Left forelimb (tissue), 1 donor: Measurements from ENCODE around the gene WIPF1.

ENCODE experiments used
- DNase-seq: peaks from one replicate; pipeline ENCODE4 v3.0.0-alpha.2; 2018; ENCODE audit warnings: low spot score

The WIPF1 gene

DNA sequence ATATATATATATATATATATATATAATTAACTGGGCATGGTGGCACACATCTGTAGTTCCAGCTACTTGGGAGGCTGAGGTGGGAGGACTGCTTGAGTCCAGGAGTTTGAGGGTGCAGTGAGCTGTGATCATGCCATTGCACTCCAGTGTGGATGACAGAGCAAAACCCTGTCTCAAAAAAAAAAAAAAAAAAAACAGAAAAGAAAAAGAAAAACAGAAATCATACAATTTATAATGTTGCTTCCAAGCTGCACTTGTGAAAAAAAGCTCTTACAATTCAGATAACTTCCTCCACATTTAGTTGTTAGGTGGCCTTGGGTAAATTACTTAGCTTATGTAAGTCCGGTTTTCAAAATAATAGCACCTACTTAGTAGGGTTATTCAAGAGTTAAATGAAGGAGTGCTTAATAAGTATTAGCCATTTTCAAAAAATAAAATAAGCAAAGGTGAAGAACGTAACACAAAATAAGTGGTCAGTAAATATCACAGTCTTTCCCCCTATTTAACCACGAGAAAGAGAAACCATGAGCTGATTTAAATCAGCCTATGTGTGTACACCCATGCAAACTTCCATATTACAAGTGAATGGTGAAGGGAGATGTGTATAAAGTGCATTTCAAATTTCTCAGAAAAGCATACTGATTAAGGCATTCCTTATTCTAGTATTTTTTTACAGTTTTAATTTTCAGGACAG is 2.3 kb downstream of the WIPF1 start:
- no peak for DNase-seq

DNA sequence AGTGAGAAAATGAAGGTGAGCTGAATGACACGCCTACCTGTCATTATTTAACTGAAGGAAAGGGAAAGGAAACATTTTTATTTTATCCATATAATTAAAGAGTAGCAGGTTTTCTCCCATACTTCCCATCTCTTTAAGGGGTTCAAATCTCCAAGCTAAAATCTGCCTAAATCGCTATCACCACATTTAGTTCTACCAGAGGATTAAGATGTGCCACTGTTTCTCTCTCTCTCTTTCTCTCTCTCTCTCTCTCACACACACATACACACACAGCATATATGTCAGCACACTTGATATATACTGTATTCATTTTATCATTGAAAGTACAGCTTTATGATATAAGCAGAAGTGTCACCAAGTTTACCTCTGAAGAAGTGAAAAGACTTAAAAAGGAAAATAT is 3.1 kb downstream of the WIPF1 start:
- DNase-seq: no peak

DNA sequence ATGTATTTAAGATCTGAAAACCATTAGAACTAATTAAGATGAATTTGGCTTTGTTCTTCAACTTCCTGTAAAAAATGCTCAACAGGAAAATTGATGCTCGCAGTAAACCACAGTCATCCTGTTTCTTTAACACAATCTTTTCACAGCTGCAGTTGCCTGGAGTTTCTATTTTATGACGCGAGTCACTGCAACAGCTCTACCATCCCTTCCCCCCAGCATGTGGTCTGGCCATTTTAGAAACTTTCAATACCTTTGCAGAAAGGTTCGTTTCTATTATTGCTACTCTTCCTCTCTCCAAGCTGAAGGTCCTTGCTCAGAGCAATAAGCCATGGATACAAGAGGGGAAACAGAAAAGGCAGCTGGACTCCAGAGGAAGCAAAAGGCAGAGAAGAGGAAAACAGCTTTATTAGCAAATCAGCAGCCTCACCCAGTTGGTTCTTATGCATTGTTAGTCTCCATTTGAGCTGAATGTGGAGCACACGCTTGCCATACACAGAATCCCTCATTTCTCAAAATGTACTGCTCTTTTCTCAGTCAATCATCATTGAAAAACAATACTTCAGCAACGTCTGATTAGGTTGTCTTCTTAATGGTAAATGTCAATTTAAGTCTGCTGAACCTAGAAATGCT is 3.9 kb downstream of the WIPF1 start:
- no peak for DNase-seq

DNA sequence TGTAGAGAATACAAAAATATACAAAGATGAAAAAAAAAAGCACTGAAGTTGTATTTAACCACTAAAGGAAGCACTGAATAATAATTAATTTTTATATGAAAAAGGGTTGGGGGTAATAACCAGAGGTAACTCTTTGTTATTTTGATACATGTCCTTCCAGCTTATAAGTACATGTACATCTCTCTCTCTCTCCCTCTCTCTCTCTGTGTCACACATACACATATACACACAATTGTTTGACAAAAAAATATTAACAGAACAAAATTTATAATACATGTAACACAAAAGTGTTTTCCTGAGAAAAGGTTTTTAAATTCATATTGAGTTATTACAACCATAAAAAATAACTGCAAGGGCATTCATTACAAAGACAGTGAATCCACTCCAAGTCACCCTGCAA is 4.6 kb downstream of the WIPF1 start:
- no peak for DNase-seq

DNA sequence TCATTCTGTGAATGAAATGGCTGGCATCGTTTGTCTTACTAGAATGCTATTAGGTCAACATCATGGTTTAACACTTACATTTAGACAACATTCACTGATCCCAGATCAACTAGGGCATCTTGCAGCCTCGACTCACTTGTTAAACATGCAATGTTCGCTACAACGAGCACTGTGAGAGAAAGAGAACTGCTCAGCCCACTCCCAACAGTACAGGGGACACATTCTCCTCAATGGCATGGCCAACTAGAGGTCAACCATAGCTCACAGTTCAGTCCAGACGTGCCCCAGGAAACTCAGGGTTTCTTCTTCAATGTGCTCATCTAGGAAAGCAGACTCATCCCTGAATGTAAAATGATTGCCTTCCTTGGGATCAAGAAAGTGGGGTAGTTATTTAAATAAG is 5.9 kb downstream of the WIPF1 start:
- DNase-seq: no peak

DNA sequence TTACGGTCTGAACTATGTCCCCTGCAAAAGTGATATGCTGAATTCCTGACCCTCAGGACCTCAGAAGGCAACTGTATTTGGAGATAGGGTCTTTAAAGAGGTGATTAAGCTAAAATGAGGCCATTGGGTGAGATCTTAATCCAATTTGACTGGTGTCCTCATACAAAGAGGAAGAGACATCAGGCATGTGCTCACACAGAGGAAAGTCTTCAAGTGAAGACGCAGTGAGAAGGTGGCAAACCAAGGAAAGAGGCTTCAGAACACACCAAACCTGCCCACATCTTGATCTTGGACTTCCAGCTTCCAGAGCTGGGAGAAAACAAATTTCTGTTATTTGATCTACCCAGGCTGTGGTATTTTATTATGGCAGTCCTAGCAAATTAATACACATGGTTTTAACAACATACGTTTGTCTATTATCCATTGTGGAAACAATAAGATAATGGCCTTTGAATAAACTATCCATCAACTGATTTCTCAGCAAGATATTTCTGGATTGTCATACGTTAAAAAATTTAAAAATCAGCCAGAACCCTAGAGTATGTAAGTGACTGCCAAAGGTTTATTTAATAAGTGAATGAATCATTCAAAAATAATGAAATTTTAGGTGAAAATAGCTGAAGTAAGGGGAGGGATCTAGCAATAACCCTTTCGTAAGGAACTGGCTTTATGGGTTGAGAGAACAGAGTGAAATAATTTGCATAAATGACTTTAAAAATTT is 6.5 kb downstream of the WIPF1 start:
- no peak for DNase-seq

DNA sequence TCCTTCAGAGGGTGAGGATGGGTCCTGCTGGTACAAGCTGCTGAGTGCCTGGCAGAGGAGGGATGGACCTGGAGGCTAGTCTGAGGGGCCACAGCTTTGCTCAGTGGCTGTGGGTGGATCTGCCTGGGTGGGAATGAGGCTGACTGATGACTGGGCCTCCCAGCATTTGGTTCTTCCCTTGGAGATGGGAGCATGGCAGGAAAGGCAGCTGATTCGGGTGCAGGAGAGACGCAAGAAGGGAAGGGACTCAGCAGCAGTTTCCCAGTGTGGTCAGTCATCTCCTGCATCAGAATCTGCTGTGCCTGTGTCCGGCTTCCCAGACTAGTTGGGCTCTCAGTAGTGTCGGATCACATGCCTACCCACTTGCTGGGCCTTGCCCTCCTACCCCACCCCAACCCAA is 7.3 kb downstream of the WIPF1 start:
- no peak for DNase-seq

DNA sequence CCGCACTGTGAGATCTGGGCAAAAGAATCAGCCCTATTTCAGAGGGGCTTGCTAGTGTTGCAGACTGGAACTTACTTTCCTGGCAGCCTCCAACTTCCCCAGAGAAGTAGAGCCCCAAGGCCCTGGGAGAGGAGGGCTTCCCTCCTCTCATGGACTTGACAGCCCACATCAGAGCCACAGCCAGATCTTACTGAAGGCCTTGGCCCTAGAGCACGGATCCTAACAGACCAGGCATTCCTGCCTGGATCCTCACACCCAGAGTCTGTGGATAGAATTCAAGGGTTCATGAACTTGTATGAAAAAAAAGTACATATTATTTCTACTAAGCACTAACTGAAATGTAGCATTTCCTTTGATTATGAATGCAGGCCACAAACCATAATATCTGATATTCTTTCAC is 8.3 kb downstream of the WIPF1 start:
- no peak for DNase-seq

DNA sequence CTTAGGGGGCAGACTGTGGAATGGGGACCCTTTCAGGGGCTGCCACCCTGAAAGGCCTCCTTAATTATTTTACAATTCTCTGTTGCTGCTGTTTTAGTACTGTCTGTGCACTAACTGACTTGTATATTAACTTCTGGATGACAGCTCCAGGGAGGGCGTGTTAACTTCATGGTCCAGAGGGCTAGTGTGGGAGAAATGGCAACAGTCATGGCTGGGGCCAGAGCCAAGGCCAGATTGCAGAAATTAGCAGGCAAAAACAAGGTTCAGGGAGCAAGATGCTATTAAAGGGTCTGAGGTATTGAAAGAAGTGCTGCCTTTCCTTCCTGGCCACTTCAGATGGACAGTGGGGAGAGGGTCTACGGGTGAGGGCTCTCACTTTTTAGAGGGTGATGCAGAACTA is 9.1 kb downstream of the WIPF1 start:
- DNase-seq: no peak

DNA sequence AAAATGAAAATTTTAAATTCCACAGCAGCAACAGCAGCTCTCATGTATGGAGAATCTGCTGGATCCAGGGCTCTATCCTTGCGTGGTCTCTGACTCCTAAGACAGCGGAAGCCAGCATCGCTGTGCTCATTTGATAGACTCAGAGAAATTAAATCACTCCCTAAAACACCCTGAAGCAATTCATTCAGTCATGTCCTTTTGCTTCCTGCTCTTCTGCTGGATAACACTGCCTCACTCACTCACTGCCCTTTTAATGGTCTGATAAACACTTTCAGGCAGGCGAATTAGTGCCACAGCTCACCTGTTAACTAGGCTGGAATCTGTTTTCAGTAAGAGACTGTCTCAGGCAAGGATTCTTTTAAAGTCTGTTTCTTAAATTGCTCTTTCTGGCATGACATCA is 10.0 kb downstream of the WIPF1 start:
- no peak for DNase-seq

DNA sequence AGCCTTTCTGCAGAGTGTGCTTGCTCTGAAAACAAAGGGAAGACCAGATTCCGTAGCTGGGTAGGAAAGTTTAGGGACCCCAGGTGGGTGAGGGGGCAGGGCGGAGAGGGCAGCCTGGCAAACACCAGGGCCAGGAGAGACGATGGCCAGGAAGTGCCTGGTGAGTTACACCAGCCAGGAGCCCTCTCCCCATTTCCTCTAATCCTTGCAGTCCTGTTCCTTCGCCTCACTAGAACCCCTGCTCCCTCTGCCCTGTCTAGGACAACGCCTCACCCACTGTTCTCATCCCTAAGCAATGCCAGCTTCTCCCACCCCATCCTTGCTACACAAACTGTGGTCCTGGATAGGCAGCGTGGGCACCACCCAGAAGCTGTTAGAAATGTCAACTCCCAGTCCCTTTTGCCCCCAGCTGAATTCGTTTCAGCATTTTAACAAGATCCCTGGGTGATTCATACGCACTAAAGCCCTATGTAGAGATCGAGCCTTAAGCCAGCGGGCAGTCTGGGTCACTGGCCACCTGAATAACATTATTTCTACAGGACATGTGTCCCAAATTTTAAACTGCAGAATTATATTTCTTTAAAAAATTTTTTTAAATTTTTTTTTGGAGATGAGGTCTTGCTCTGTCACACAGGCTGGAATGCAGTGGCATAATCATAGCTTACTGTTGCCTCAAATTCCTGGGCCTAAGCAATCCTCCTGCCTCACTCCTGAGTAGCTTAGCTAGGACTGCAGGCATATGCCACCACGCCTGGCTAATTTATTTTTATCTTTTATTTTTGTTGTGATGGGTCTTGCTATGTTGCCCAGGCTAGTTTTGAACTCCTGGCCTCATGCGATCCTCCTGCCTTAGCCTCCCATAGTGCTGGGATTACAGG is 10.9 kb downstream of the WIPF1 start:
- DNase-seq: no peak

DNA sequence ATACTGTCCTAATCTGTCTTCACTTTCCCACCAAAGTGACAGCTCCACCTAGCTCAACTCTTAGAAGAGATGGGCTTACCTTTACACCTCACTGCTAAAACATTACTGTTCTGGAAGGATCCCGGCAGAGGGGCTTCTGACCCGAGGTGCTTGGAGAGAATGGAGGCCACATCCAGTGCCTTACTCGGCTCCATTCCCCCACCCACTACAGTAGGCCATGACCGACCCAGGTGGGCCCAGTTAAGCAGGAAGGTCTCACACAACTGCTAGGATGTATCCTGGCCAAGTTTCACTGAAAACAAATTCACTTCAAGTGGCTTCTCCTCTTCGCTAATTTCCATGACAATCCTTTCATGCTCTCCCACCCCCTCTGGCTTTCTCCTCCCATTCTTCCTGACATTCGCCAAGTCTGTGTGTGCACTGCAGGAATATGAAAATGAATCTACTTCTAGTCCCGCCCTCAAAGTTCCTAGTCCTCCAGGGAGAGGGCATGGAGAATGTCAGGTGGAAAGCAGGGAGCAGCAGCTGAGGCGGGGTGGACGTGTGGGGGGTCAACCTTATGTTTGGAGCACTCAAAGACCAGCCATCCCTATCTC is 11.8 kb downstream of the WIPF1 start:
- DNase-seq: no peak

DNA sequence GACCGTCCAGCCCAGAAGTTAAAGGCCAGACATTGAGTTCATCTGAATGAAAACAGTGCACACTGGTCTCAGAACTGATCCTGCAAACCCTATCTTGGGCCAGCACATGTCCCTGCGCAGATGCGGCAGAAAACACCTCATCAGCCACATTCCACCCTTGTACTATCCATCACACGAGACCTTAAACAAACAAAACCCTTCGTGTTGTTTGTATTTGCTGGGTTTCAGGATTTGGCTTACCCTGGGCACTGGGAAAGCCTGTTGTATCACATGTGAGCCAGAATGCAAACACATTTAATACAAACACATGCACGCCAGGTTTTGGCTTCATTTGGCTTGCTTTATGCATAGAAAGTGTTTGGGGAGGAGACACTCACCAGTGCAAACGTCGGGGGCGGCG is 12.5 kb downstream of the WIPF1 start:
- DNase-seq: no peak

DNA sequence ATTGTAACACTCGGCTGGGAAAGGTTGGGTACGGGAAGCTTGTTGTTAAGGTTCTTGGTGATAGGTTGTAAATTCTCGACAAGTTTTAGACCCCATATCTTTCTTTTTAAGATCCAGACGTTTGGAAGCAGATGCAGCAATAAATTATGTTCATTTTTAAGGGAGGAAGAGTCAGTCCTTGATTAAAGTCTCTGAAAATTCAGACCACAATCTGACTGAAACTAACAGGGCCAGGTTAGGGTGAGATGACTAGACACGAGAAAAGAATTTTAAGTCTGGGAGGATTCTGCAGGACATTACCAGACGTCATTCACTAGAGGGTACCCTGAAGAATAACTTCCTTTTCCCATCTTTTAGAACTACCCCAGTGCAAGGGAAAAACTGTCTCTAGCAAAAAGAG is 16.1 kb downstream of the WIPF1 start:
- no peak for DNase-seq

DNA sequence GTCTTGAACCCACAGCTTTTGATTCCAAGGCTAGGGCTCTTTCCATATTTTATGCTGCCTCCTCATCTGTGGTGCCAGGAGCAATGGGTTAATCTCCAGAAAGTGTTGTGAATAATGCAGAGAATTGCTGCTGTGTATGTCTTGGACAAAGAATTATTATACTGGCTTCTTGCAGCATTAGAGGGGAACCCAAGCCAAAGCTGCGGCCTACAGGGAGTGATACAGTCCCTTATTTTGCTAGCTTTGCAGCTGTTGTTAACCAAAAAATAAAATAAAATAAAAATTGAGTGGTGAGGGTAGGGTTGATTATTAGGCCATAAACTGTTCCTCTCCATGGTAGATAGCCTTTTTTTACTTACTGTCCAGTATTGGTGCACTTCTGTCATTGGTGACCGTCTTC is 16.7 kb downstream of the WIPF1 start:
- no peak for DNase-seq

DNA sequence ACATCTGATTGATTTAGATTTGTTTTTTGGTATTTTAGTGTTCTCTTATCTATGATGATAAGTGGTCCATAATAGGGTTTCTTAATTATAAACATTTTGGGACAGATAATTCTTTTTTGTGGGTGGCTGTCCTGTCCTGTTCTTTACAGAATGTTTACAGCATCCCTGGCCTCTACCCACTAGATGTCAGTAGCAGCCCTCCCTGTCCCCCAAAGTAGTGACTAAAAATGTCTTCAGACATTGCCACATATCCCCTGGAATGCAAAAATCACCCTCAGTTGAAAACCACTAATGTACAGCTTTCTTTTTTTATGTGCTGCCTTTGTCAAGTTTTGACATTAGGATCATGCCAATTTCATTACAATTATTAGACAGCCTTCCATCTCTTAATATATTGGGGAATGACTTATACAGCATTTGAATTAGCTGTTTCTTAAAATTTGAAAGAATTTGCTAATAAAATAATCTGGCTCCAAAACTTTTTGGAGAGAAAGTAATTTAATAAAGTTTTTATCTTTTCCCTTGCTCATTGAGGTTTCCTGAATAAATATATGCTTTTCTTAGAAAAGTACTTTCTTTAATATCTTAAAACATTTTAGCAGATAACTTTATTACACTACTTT is 19.5 kb downstream of the WIPF1 start:
- DNase-seq: no peak

DNA sequence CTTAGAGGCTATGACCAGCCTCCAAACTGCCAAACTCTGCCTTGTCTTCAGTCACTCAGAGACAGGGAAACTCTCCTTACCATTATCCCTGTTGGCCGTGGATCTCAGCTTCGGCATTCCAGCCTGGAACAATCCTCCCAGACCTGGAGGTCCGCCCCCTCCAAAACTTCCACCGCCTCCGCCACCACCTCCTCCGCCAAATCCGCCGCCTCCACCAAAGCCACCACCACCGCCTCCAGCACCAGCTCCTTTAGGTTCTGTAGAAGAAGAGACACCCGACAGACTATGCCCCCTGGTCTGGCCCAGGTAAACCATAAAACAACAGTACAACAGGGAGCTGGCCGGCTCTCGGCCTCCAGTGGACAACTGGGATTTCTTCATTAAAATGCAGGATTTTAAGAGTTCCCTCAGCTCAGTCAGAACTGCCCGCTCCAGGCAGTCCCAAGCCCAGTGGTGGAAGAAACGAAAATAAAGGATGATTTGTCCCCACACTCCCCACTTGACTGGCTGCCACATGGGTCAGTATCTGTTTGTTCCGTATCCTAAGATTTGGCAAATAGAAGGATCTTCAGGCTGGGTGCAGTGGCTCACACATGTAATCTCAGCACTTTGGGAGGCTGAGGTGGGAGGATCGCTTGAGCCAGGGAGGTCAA is 22.4 kb downstream of the WIPF1 start:
- no peak for DNase-seq

DNA sequence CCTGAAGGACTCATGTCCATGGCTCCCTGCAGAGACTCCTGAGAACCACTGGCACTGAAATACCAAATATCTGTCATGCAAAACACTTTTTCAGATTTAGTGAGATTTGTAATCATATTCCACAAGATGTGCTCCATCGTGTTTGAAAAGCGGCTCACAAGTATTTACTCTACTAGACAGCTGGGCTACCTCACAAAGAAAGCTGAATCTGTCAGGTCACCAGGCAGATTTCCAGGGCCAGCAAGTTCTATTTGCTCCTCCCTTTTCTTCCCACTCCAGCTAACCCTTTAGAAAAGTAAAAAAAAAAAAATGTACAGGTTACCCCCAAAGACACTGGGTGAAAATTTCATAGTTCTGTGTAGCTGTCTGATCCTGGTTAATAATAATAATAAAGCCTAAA is 22.9 kb downstream of the WIPF1 start:
- DNase-seq: no peak

DNA sequence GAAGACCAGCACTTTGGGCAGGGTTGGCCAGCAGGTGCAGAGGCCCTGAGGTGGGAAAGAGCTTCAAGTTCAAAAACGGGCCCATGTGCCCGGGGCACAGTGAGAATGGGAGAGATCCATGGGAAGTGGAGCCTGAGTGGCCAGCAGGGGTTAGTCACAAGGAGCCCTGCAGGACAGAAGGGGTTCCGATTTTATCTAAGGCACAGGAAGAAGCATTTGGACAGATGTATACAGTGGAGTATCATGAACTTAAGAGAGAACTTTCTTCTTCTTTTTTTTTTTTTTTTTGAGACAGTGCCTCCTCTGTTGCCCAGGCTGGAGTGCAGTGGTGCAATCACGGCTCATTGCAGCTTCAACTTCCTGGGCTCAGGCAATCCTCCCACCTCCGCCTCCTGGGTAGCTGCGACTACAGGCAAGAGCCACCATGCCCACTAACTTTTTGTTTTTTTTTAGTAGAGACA is 24.0 kb downstream of the WIPF1 start:
- no peak for DNase-seq

DNA sequence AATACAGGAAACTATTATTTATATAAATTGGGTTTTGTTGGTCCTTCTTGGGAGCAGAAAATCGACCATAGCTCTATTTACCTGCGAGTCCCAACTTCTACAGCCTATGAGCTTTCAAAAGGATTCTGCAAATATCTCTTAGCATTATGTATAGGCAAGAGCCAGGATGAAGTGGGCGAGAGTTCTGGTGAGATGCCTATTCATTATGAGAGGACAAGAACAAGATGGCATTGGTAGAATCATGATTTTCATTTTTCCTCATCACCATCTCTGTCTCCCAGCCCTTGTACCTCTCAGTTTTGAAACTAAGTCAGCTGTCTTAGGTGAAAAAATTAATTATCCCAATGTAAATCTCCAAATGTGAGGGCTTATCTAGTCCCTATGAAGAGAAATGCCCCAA is 25.0 kb downstream of the WIPF1 start:
- no peak for DNase-seq
